IgD-negative memory B cell (primary cell): ENCODE results near the gene LDLRAD4. TPM values are rescaled to one million over a fixed set of nuclear protein-coding genes. Genes with fewer than 3 reads are reported as not detected.
"Not testable (repeated sequence)": the region's sequence is repeated elsewhere in the genome, so short reads cannot be mapped to it uniquely, and the experiment has no call there.

Experiments
- H3K27ac Mint-ChIP-seq, 3 donors: one replicate each; pipeline ENCODE4 v1.8.0; 2020 to 2022; ENCODE audit warnings: mild to moderate bottlenecking in 3 of 3, mixed read lengths in 3 of 3, moderate library complexity in 1 of 3
- H3K27me3 Mint-ChIP-seq: one replicate; pipeline ENCODE4 v1.8.0; 2021; ENCODE audit warnings: mixed read lengths
- H3K36me3 Mint-ChIP-seq: one replicate; pipeline ENCODE4 v1.8.0; 2020; ENCODE audit warnings: mild to moderate bottlenecking, mixed read lengths
- H3K4me1 Mint-ChIP-seq, 3 donors: one replicate each; pipeline ENCODE4 v1.8.0; 2020 to 2022; ENCODE audit warnings: mixed read lengths in 3 of 3, mild to moderate bottlenecking in 1 of 3
- H3K4me3 Mint-ChIP-seq, 4 donors: one replicate each; pipeline ENCODE4 v1.8.0; 2020 to 2022; ENCODE audit warnings: mild to moderate bottlenecking in 4 of 4, mixed read lengths in 4 of 4, moderate library complexity in 3 of 4
- H3K9me3 Mint-ChIP-seq, 3 donors: one replicate each; pipeline ENCODE4 v1.8.0; 2020 to 2021; ENCODE audit warnings: mixed read lengths in 3 of 3, mild to moderate bottlenecking in 1 of 3
- polyA plus RNA-seq: library from polyadenylated mRNA; unstranded; fragments of 300-500 nt; fragmentation: Illumina TruSeq; gene quantifications from one replicate; pipeline ENCODE4 v1.2.3, GENCODE V29; 2021

The LDLRAD4 gene
- polyA plus RNA-seq, 1 donor from 2014 or later, result 5.1 TPM

- Mint-ChIP-seq H3K27ac (peak overlapping the region in 2 of 3 donors; percentile 5 to 39), H3K36me3 (peaks cover 6% of the 10 kb centered on the region), H3K4me3 (peak overlapping the region in 1 of 4 donors; percentile 60)
Observed at GRCh38 chr18:13481331-13481730, 262.8 kb downstream of the LDLRAD4 start.

GRCh38 chr18:13481820-13482617 is 263.5 kb downstream of the LDLRAD4 start:
- Mint-ChIP-seq H3K27me3 (no peaks in the 10 kb centered on the region), H3K27ac (peak overlapping the region; percentile 17 to 87 (median 82)), H3K4me1 (peaks cover 6 to 15% (median 11%) of the 10 kb centered on the region in 3 donors), H3K9me3 (no peaks in the 10 kb centered on the region), H3K4me3 (peak overlapping the region in 2 of 4 donors; percentile 78 to 79), H3K36me3 (peaks cover 5% of the 10 kb centered on the region)

More at GRCh38 chr18:13481331-13481730, 262.8 kb downstream of the LDLRAD4 start:
- no peaks in the 10 kb centered on the region for H3K27me3 Mint-ChIP-seq
- H3K4me1 Mint-ChIP-seq, result peaks cover 6 to 15% (median 11%) of the 10 kb centered on the region in 3 donors
- H3K9me3 Mint-ChIP-seq, result no peaks in the 10 kb centered on the region

- H3K4me3 Mint-ChIP-seq, result peak overlapping the region in 1 of 4 donors; percentile 78
Observed at GRCh38 chr18:13482618-13482945, 264.0 kb downstream of the LDLRAD4 start.

GRCh38 chr18:13483316-13484270 is 265.0 kb downstream of the LDLRAD4 start:
- H3K4me3 Mint-ChIP-seq, result peak overlapping the region in 1 of 4 donors; percentile 18

More at GRCh38 chr18:13482618-13482945, 264.0 kb downstream of the LDLRAD4 start:
- peak overlapping the region in 2 of 3 donors; percentile 17 to 82 for H3K27ac Mint-ChIP-seq
- H3K4me1 Mint-ChIP-seq, result peaks cover 6 to 15% (median 11%) of the 10 kb centered on the region in 3 donors
- H3K27me3 Mint-ChIP-seq, result no peaks in the 10 kb centered on the region
- peaks cover 5% of the 10 kb centered on the region for H3K36me3 Mint-ChIP-seq
- H3K9me3 Mint-ChIP-seq, result no peaks in the 10 kb centered on the region

GRCh38 chr18:13485182-13485581 is 266.6 kb downstream of the LDLRAD4 start:
- Mint-ChIP-seq H3K4me1 (peaks cover 6 to 14% (median 11%) of the 10 kb centered on the region in 3 donors), H3K4me3 (no peak overlapping the region)

More at GRCh38 chr18:13483316-13484270, 265.0 kb downstream of the LDLRAD4 start:
- Mint-ChIP-seq H3K9me3 (no peaks in the 10 kb centered on the region), H3K27ac (peak overlapping the region in 1 of 3 donors; percentile 71), H3K4me1 (peaks cover 6 to 15% (median 11%) of the 10 kb centered on the region in 3 donors), H3K27me3 (no peaks in the 10 kb centered on the region), H3K36me3 (peaks cover 5% of the 10 kb centered on the region)

GRCh38 chr18:13485604-13486003 is 267.0 kb downstream of the LDLRAD4 start:
- Mint-ChIP-seq H3K27me3 (no peaks in the 10 kb centered on the region), H3K4me3 (peak overlapping the region in 1 of 4 donors; percentile 60), H3K36me3 (peaks cover 7% of the 10 kb centered on the region), H3K9me3 (no peaks in the 10 kb centered on the region), H3K4me1 (peaks cover 6 to 12% (median 11%) of the 10 kb centered on the region in 3 donors), H3K27ac (no peak overlapping the region)

More at GRCh38 chr18:13485182-13485581, 266.6 kb downstream of the LDLRAD4 start:
- Mint-ChIP-seq H3K27ac (no peak overlapping the region), H3K27me3 (no peaks in the 10 kb centered on the region), H3K36me3 (peaks cover 6% of the 10 kb centered on the region), H3K9me3 (no peaks in the 10 kb centered on the region)

- H3K9me3 Mint-ChIP-seq, result no peaks in the 10 kb centered on the region
- peaks cover 6 to 10% (median 9%) of the 10 kb centered on the region in 3 donors for H3K4me1 Mint-ChIP-seq
- no peak overlapping the region for H3K4me3 Mint-ChIP-seq
- peaks cover 7% of the 10 kb centered on the region for H3K36me3 Mint-ChIP-seq
- no peak overlapping the region for H3K27ac Mint-ChIP-seq
- H3K27me3 Mint-ChIP-seq, result no peaks in the 10 kb centered on the region
Observed at GRCh38 chr18:13486284-13486683, 267.7 kb downstream of the LDLRAD4 start.

GRCh38 chr18:13486686-13487085 is 268.1 kb downstream of the LDLRAD4 start:
- no peaks in the 10 kb centered on the region for H3K9me3 Mint-ChIP-seq
- H3K4me1 Mint-ChIP-seq, result peaks cover 5 to 8% (median 6%) of the 10 kb centered on the region in 3 donors
- peak overlapping the region in 1 of 3 donors; percentile 84 for H3K27ac Mint-ChIP-seq
- H3K36me3 Mint-ChIP-seq, result peaks cover 9% of the 10 kb centered on the region
- H3K4me3 Mint-ChIP-seq, result no peak overlapping the region
- H3K27me3 Mint-ChIP-seq, result no peaks in the 10 kb centered on the region

GRCh38 chr18:13487237-13487636 is 268.7 kb downstream of the LDLRAD4 start:
- Mint-ChIP-seq H3K4me3 (no peak overlapping the region), H3K36me3 (peaks cover 9% of the 10 kb centered on the region), H3K27ac (peak overlapping the region in 1 of 3 donors; percentile 31), H3K4me1 (peaks cover 1 to 4% (median 3%) of the 10 kb centered on the region in 3 donors), H3K9me3 (no peaks in the 10 kb centered on the region), H3K27me3 (no peaks in the 10 kb centered on the region)

- Mint-ChIP-seq H3K36me3 (peaks cover 7% of the 10 kb centered on the region), H3K27ac (peak overlapping the region in 1 of 3 donors; percentile 76), H3K27me3 (no peaks in the 10 kb centered on the region), H3K4me3 (no peak overlapping the region), H3K9me3 (no peaks in the 10 kb centered on the region), H3K4me1 (peaks cover 0 to 1% (median 1%) of the 10 kb centered on the region in 3 donors)
Observed at GRCh38 chr18:13488281-13488929, 269.8 kb downstream of the LDLRAD4 start.

GRCh38 chr18:13489303-13489702 is 270.7 kb downstream of the LDLRAD4 start:
- peak overlapping the region in 1 of 4 donors; percentile 52 for H3K4me3 Mint-ChIP-seq
- H3K27ac Mint-ChIP-seq, result peak overlapping the region in 1 of 3 donors; percentile 76
- not testable (repeated sequence) for H3K4me1 Mint-ChIP-seq, H3K27me3 Mint-ChIP-seq, H3K9me3 Mint-ChIP-seq, H3K36me3 Mint-ChIP-seq

GRCh38 chr18:13491138-13491537 is 272.6 kb downstream of the LDLRAD4 start:
- H3K36me3 Mint-ChIP-seq, result peaks cover 5% of the 10 kb centered on the region
- no peaks in the 10 kb centered on the region for H3K27me3 Mint-ChIP-seq
- no peak overlapping the region for H3K4me3 Mint-ChIP-seq
- no peak overlapping the region for H3K27ac Mint-ChIP-seq
- H3K9me3 Mint-ChIP-seq, result no peaks in the 10 kb centered on the region
- peaks cover 1 to 5% (median 3%) of the 10 kb centered on the region in 3 donors for H3K4me1 Mint-ChIP-seq

- Mint-ChIP-seq H3K27ac (no peak overlapping the region), H3K36me3 (peaks cover 5% of the 10 kb centered on the region), H3K9me3 (no peaks in the 10 kb centered on the region), H3K4me1 (peaks cover 1 to 5% (median 3%) of the 10 kb centered on the region in 3 donors), H3K27me3 (no peaks in the 10 kb centered on the region), H3K4me3 (no peak overlapping the region)
Observed at GRCh38 chr18:13492314-13492713, 273.8 kb downstream of the LDLRAD4 start.

GRCh38 chr18:13493079-13493478 is 274.5 kb downstream of the LDLRAD4 start:
- H3K4me1 Mint-ChIP-seq, result peaks cover 1 to 5% (median 3%) of the 10 kb centered on the region in 3 donors
- no peaks in the 10 kb centered on the region for H3K9me3 Mint-ChIP-seq
- peaks cover 5% of the 10 kb centered on the region for H3K36me3 Mint-ChIP-seq
- H3K4me3 Mint-ChIP-seq, result no peak overlapping the region
- no peak overlapping the region for H3K27ac Mint-ChIP-seq
- H3K27me3 Mint-ChIP-seq, result no peaks in the 10 kb centered on the region
